ENCODE measurements around the gene CLEC2D. TPM values are rescaled to one million over a fixed set of nuclear protein-coding genes. Genes with fewer than 3 reads are reported as not detected.

Gene CLEC2D
- total and polyA plus RNA-seq, 10 of the 15 experiments (the other 5 are each of a cell fraction or from before 2014, with no cell fraction given), result 4.6 to 29.8 (median 16.0) TPM

GRCh38 chr12:9649532-9649940, 20.0 kb upstream of the CLEC2D start (continued):
- TF ChIP-seq PBX3 (IDR thresholded peaks at IDR 0.05; ENCODE audit: insufficient replicate concordance, low read depth, low read length), result no peak
- no peak for TF ChIP-seq ELK1 (IDR thresholded peaks at IDR 0.05; ENCODE audit: low read depth, low read length)
- no peak for TF ChIP-seq ZNF687 (IDR thresholded peaks at IDR 0.05)
- no peak for TF ChIP-seq ZBTB4 (CRISPR knock-in tag; IDR thresholded peaks at IDR 0.05)
- TF ChIP-seq SREBF2 (IDR thresholded peaks at IDR 0.05; ENCODE audit: low read length), result no peak
- no peak for TF ChIP-seq TCF3 (IDR thresholded peaks at IDR 0.05; ENCODE audit: borderline replicate concordance, insufficient read depth, low read depth, low read length)
- no peak for TF ChIP-seq HSF1 (IDR thresholded peaks at IDR 0.05; ENCODE audit: low read depth, low read length)
- no peak for TF ChIP-seq WRNIP1 (IDR thresholded peaks at IDR 0.05; ENCODE audit: borderline replicate concordance, low read depth, low read length)
- no peak for TF ChIP-seq NBN (IDR thresholded peaks at IDR 0.05)
- no peak for TF ChIP-seq MLLT1 (IDR thresholded peaks at IDR 0.05)
- no peak for TF ChIP-seq E2F4 (IDR thresholded peaks at IDR 0.05; ENCODE audit: low read depth, low read length)
- TF ChIP-seq USF1 (IDR thresholded peaks at IDR 0.05; ENCODE audit: borderline replicate concordance, extremely low read length, insufficient read depth, low read depth, low read length), result no peak

Measured in GM12878 (cell line).